Measurements from ENCODE around the gene MAN2A1. TPM values are rescaled to one million over a fixed set of nuclear protein-coding genes. Genes with fewer than 3 reads are reported as not detected.

Gene MAN2A1
- total RNA-seq, 1 experiment from 2014 or later, result 86.6 TPM

DNA sequence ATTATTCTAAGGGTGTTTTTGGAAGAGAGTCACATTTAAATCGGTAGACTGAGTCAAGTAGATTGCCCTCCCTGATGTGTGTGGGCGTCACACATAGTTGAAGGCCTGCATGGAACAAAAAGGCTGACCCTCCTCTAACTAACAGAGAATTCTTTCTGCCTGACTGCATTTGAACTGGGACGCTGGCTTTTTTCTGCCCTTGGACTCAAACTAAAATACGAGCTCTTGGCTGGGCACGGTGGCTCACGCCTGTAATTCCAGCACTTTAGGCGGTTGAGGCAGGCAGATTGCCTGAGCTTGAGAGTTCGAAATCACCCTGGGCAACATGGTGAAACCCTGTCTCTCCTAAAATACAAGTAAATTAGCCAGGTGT, 209.4 kb downstream of the MAN2A1 start:
- no peak for TF ChIP-seq ELF4 (CRISPR knock-in tag; IDR thresholded peaks at IDR 0.05; ENCODE audit: low read depth)
- TF ChIP-seq, protein P1, sequence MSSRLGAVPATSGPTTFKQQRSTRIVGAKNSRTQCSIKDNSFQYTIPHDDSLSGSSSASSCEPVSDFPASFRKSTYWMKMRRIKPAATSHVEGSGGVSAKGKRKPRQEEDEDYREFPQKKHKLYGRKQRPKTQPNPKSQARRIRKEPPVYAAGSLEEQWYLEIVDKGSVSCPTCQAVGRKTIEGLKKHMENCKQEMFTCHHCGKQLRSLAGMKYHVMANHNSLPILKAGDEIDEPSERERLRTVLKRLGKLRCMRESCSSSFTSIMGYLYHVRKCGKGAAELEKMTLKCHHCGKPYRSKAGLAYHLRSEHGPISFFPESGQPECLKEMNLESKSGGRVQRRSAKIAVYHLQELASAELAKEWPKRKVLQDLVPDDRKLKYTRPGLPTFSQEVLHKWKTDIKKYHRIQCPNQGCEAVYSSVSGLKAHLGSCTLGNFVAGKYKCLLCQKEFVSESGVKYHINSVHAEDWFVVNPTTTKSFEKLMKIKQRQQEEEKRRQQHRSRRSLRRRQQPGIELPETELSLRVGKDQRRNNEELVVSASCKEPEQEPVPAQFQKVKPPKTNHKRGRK (CRISPR knock-in tag; IDR thresholded peaks at IDR 0.05; ENCODE audit: borderline replicate concordance), result no peak
- TF ChIP-seq NR2C2 (CRISPR knock-in tag; IDR thresholded peaks at IDR 0.05), result no peak
- TF ChIP-seq, protein P2, sequence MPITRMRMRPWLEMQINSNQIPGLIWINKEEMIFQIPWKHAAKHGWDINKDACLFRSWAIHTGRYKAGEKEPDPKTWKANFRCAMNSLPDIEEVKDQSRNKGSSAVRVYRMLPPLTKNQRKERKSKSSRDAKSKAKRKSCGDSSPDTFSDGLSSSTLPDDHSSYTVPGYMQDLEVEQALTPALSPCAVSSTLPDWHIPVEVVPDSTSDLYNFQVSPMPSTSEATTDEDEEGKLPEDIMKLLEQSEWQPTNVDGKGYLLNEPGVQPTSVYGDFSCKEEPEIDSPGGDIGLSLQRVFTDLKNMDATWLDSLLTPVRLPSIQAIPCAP (CRISPR knock-in tag; IDR thresholded peaks at IDR 0.05), result no peak
- TF ChIP-seq, protein P3, sequence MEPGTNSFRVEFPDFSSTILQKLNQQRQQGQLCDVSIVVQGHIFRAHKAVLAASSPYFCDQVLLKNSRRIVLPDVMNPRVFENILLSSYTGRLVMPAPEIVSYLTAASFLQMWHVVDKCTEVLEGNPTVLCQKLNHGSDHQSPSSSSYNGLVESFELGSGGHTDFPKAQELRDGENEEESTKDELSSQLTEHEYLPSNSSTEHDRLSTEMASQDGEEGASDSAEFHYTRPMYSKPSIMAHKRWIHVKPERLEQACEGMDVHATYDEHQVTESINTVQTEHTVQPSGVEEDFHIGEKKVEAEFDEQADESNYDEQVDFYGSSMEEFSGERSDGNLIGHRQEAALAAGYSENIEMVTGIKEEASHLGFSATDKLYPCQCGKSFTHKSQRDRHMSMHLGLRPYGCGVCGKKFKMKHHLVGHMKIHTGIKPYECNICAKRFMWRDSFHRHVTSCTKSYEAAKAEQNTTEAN (CRISPR knock-in tag; IDR thresholded peaks at IDR 0.05), result no peak
- TF ChIP-seq, protein P4, sequence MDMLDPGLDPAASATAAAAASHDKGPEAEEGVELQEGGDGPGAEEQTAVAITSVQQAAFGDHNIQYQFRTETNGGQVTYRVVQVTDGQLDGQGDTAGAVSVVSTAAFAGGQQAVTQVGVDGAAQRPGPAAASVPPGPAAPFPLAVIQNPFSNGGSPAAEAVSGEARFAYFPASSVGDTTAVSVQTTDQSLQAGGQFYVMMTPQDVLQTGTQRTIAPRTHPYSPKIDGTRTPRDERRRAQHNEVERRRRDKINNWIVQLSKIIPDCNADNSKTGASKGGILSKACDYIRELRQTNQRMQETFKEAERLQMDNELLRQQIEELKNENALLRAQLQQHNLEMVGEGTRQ (CRISPR knock-in tag; IDR thresholded peaks at IDR 0.05), result no peak
- no peak for TF ChIP-seq RORB (CRISPR knock-in tag; IDR thresholded peaks at IDR 0.05)
- TF ChIP-seq, protein P5, sequence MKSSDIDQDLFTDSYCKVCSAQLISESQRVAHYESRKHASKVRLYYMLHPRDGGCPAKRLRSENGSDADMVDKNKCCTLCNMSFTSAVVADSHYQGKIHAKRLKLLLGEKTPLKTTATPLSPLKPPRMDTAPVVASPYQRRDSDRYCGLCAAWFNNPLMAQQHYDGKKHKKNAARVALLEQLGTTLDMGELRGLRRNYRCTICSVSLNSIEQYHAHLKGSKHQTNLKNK (CRISPR knock-in tag; IDR thresholded peaks at IDR 0.05), result no peak
- no peak for TF ChIP-seq ZNF232 (CRISPR knock-in tag; IDR thresholded peaks at IDR 0.05)
- TF ChIP-seq, protein P6, sequence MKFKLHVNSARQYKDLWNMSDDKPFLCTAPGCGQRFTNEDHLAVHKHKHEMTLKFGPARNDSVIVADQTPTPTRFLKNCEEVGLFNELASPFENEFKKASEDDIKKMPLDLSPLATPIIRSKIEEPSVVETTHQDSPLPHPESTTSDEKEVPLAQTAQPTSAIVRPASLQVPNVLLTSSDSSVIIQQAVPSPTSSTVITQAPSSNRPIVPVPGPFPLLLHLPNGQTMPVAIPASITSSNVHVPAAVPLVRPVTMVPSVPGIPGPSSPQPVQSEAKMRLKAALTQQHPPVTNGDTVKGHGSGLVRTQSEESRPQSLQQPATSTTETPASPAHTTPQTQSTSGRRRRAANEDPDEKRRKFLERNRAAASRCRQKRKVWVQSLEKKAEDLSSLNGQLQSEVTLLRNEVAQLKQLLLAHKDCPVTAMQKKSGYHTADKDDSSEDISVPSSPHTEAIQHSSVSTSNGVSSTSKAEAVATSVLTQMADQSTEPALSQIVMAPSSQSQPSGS (CRISPR knock-in tag; IDR thresholded peaks at IDR 0.05; ENCODE audit: borderline replicate concordance, low read depth), result no peak
- TF ChIP-seq CREM (CRISPR knock-in tag; IDR thresholded peaks at IDR 0.05), result no peak
- TF ChIP-seq ZNF138 (CRISPR knock-in tag; conservative IDR thresholded peaks at IDR 0.05), result no peak
- no peak for TF ChIP-seq SMAD3 (CRISPR knock-in tag; IDR thresholded peaks at IDR 0.05; ENCODE audit: borderline replicate concordance)
- no peak for TF ChIP-seq ZNF317 (CRISPR knock-in tag; IDR thresholded peaks at IDR 0.05; ENCODE audit: borderline replicate concordance, low read depth)
- no peak for TF ChIP-seq FOXJ3 (CRISPR knock-in tag; IDR thresholded peaks at IDR 0.05; ENCODE audit: borderline replicate concordance)
- TF ChIP-seq FOXK1 (CRISPR knock-in tag; IDR thresholded peaks at IDR 0.05), result no peak
- TF ChIP-seq, protein P7, sequence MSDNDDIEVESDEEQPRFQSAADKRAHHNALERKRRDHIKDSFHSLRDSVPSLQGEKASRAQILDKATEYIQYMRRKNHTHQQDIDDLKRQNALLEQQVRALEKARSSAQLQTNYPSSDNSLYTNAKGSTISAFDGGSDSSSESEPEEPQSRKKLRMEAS (CRISPR knock-in tag; IDR thresholded peaks at IDR 0.05), result no peak
- DNase-seq (ENCODE audit: low spot score), result no peak
- CTCF ChIA-PET, result no interaction called here
- no peak for ATAC-seq
- H3K9me3 Mint-ChIP-seq, result peaks cover 17% of the 10 kb centered on the region
- H3K36me3 Mint-ChIP-seq, result no peaks in the 10 kb centered on the region
- no peak overlapping the region for H3K27ac Mint-ChIP-seq
- POLR2A ChIA-PET, result no interaction called here
- H3K27me3 Mint-ChIP-seq (ENCODE audit: low read depth), result no peaks in the 10 kb centered on the region
- peaks cover 8% of the 10 kb centered on the region for H3K4me1 Mint-ChIP-seq
- H3K4me3 Mint-ChIP-seq, result no peak overlapping the region

DNA sequence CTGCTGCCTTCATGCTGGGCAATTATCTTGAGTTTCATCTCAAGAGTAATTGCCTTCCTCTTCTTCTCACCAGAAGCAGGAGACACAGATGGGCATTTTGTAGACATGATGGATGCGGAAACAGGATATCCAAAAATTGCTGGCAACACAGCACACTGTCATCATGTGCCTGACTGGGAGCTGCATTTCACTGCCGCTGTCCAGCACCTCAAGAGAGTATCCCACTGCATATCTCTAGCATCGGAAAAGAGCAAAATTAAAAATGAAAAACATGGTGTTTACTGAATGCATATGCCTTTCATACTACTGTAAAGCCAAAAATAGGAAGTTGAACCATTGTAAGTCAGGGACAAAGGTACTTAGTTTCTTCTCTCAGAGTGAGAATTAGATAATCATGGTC, 210.7 kb downstream of the MAN2A1 start:
- POLR2A ChIA-PET, result no interaction called here
- TF ChIP-seq ZNF396 (CRISPR knock-in tag; IDR thresholded peaks at IDR 0.05; ENCODE audit: borderline replicate concordance) (no peak), SMAD4 (CRISPR knock-in tag; IDR thresholded peaks at IDR 0.05) (no peak), ZNF423 (CRISPR knock-in tag; IDR thresholded peaks at IDR 0.05) (no peak), ZNF219 (CRISPR knock-in tag; IDR thresholded peaks at IDR 0.05; ENCODE audit: borderline replicate concordance) (no peak), CBFB (CRISPR knock-in tag; IDR thresholded peaks at IDR 0.05; ENCODE audit: low read depth) (no peak), TP53 (CRISPR knock-in tag; IDR thresholded peaks at IDR 0.05) (no peak), SOX15 (CRISPR knock-in tag; IDR thresholded peaks at IDR 0.05) (no peak)
- TF ChIP-seq, protein P8, sequence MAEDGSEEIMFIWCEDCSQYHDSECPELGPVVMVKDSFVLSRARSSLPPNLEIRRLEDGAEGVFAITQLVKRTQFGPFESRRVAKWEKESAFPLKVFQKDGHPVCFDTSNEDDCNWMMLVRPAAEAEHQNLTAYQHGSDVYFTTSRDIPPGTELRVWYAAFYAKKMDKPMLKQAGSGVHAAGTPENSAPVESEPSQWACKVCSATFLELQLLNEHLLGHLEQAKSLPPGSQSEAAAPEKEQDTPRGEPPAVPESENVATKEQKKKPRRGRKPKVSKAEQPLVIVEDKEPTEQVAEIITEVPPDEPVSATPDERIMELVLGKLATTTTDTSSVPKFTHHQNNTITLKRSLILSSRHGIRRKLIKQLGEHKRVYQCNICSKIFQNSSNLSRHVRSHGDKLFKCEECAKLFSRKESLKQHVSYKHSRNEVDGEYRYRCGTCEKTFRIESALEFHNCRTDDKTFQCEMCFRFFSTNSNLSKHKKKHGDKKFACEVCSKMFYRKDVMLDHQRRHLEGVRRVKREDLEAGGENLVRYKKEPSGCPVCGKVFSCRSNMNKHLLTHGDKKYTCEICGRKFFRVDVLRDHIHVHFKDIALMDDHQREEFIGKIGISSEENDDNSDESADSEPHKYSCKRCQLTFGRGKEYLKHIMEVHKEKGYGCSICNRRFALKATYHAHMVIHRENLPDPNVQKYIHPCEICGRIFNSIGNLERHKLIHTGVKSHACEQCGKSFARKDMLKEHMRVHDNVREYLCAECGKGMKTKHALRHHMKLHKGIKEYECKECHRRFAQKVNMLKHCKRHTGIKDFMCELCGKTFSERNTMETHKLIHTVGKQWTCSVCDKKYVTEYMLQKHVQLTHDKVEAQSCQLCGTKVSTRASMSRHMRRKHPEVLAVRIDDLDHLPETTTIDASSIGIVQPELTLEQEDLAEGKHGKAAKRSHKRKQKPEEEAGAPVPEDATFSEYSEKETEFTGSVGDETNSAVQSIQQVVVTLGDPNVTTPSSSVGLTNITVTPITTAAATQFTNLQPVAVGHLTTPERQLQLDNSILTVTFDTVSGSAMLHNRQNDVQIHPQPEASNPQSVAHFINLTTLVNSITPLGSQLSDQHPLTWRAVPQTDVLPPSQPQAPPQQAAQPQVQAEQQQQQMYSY (CRISPR knock-in tag; IDR thresholded peaks at IDR 0.05), result no peak
- TF ChIP-seq, protein P3 (CRISPR knock-in tag; IDR thresholded peaks at IDR 0.05), result no peak
- ATAC-seq (no peak), DNase-seq (ENCODE audit: low spot score) (no peak)
- no peaks in the 10 kb centered on the region for H3K27me3 Mint-ChIP-seq (ENCODE audit: low read depth)
- no peaks in the 10 kb centered on the region for H3K36me3 Mint-ChIP-seq
- peaks cover 8% of the 10 kb centered on the region for H3K4me1 Mint-ChIP-seq
- peaks cover 5% of the 10 kb centered on the region; the same call in 1 of the 2 replicates for H3K9me3 Mint-ChIP-seq
- H3K4me3 Mint-ChIP-seq, result no peak overlapping the region
- CTCF ChIA-PET, result no interaction called here
- H3K27ac Mint-ChIP-seq, result no peak overlapping the region

Measured in WTC11 (cell line).